Mesothelial cell of epicardium (in vitro differentiated cells): ENCODE measurements around the gene ABCA13. TPM values are rescaled to one million over a fixed set of nuclear protein-coding genes. Genes with fewer than 3 reads are reported as not detected.

Experiments
- DNase-seq, 2 experiments: peaks; one replicate each; pipeline ENCODE4 v3.0.0; 2021; ENCODE audit warnings: low spot score in 2 of 2; ENCODE audit not compliant: unreplicated experiment in 2 of 2
- H3K27ac Mint-ChIP-seq: 2 replicates; pipeline ENCODE4 v1.8.0; 2021; ENCODE audit warnings: mixed read lengths
- H3K27me3 Mint-ChIP-seq: 2 replicates; pipeline ENCODE4 v1.8.0; 2021; ENCODE audit warnings: low read depth, mixed read lengths
- H3K36me3 Mint-ChIP-seq: 2 replicates; pipeline ENCODE4 v1.8.0; 2021; ENCODE audit warnings: mixed read lengths
- H3K4me1 Mint-ChIP-seq: 2 replicates; pipeline ENCODE4 v1.8.0; 2021; ENCODE audit warnings: mixed read lengths
- H3K4me3 Mint-ChIP-seq: 2 replicates; pipeline ENCODE4 v1.8.0; 2021; ENCODE audit warnings: mild to moderate bottlenecking, moderate library complexity, mixed read lengths
- H3K9me3 Mint-ChIP-seq: 2 replicates; pipeline ENCODE4 v1.8.0; 2021; ENCODE audit warnings: mixed read lengths
- total RNA-seq: library from RNA; stranded (reverse); gene quantifications from 3 replicates; pipeline ENCODE4 v1.2.1, GENCODE V29; 2021
- TF ChIP-seq, protein P1 (sequence below): fragments of 200-600 bp; sonication (generic); IDR thresholded peaks from one replicate; pipeline ENCODE4 v1.5.0; 2021; ENCODE audit warnings: antibody characterized with exemption; ENCODE audit not compliant: unreplicated experiment

Gene ABCA13
- total RNA-seq, 1 donor from 2014 or later = 0.29 TPM

DNA sequence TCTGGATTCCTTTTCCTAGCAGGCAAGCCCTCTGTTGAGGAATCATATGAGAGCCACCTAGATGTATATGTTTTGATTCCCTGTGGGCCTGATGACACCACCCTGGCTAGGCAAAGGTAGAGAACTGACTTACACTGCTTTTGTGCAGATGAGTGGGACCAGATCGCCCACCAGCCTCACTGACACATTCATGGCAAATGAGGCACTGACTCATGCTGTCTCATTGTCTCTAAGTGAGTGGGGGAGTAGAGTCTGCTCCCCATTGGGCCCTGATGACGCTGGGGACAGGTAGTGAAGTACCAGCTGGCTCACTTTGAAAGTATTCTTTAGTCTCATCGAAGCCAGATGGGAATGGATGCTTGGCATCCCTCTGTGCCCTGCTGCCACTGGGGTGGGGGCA lies 326.3 kb downstream of the ABCA13 start:
- Mint-ChIP-seq H3K36me3 (no peaks in the 10 kb centered on the region), H3K4me3 (no peak overlapping the region), H3K27ac (no peak overlapping the region), H3K9me3 (peaks cover 6% of the 10 kb centered on the region), H3K4me1 (no peaks in the 10 kb centered on the region), H3K27me3 (peaks cover 19% of the 10 kb centered on the region)
- TF ChIP-seq, protein P1, sequence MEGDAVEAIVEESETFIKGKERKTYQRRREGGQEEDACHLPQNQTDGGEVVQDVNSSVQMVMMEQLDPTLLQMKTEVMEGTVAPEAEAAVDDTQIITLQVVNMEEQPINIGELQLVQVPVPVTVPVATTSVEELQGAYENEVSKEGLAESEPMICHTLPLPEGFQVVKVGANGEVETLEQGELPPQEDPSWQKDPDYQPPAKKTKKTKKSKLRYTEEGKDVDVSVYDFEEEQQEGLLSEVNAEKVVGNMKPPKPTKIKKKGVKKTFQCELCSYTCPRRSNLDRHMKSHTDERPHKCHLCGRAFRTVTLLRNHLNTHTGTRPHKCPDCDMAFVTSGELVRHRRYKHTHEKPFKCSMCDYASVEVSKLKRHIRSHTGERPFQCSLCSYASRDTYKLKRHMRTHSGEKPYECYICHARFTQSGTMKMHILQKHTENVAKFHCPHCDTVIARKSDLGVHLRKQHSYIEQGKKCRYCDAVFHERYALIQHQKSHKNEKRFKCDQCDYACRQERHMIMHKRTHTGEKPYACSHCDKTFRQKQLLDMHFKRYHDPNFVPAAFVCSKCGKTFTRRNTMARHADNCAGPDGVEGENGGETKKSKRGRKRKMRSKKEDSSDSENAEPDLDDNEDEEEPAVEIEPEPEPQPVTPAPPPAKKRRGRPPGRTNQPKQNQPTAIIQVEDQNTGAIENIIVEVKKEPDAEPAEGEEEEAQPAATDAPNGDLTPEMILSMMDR = no peak
- DNase-seq = no peak

DNA sequence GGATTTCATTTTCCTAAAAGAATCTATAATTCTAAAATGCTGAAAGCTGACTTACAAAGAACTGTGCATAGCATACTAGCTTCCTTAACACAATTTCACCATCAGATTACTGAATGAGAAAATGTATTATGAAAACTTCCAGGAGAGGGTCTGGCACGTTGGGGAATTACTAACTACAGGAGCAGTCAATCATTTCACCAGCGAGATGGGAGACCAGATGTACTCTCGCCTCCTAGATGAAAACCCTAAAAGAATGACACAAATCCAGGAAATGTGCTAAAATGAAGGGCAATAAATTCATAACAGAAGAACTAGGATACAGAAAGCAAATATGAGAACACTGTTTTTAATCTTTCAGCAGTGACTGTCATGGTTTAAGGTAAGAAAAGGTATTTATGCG lies 330.8 kb downstream of the ABCA13 start:
- H3K4me3 Mint-ChIP-seq = no peak overlapping the region
- peaks cover 3% of the 10 kb centered on the region for H3K27me3 Mint-ChIP-seq
- H3K9me3 Mint-ChIP-seq = no peaks in the 10 kb centered on the region
- H3K4me1 Mint-ChIP-seq = no peaks in the 10 kb centered on the region
- DNase-seq = no peak
- TF ChIP-seq, protein P1 = no peak
- H3K27ac Mint-ChIP-seq = no peak overlapping the region
- H3K36me3 Mint-ChIP-seq = no peaks in the 10 kb centered on the region

DNA sequence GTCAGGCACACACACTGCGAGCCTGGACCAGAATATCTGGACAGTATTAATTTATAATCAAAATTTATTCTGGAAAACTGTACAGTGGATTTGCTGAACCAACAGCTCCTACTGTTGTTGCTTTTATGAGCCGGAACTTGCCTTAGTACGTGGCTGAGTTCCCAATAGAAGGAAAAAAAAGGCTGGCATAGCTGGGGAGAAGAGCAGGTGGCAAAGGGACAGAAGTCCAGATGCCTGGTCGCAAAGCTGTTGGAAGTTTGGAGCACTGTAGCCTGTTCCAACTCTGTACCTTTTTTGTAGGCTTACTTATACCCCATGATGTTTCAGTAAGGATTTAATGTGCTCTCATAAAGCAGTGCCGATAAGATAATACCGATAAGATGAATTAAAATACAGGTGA lies 333.8 kb downstream of the ABCA13 start:
- no peaks in the 10 kb centered on the region for H3K4me1 Mint-ChIP-seq
- no peaks in the 10 kb centered on the region for H3K36me3 Mint-ChIP-seq
- no peaks in the 10 kb centered on the region for H3K9me3 Mint-ChIP-seq
- DNase-seq = no peak
- TF ChIP-seq, protein P1 = no peak
- H3K27me3 Mint-ChIP-seq = peaks cover 3% of the 10 kb centered on the region
- no peak overlapping the region for H3K4me3 Mint-ChIP-seq
- H3K27ac Mint-ChIP-seq = no peak overlapping the region

DNA sequence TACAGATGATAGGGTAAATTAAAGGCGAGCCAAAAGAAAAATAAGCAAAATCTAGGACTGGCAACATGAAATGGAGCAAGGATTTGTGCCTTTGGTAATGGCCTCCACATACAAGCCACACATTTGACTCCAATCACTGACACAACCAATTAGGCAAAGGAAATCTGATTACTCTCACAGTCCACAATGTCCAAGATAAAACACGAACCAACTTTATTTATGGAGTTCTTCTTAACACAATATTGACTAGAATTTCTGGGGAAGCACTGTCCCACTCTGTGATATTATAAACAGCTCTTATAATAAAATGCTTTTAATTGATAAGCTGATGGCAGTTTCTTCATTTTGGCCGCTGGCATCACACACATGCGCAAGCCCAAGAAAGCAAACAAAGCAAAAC lies 334.2 kb downstream of the ABCA13 start:
- TF ChIP-seq, protein P1 = no peak
- H3K27ac Mint-ChIP-seq = no peak overlapping the region
- H3K4me3 Mint-ChIP-seq = no peak overlapping the region
- no peaks in the 10 kb centered on the region for H3K4me1 Mint-ChIP-seq
- no peak for DNase-seq
- H3K9me3 Mint-ChIP-seq = no peaks in the 10 kb centered on the region
- H3K27me3 Mint-ChIP-seq = peaks cover 3% of the 10 kb centered on the region
- H3K36me3 Mint-ChIP-seq = no peaks in the 10 kb centered on the region

DNA sequence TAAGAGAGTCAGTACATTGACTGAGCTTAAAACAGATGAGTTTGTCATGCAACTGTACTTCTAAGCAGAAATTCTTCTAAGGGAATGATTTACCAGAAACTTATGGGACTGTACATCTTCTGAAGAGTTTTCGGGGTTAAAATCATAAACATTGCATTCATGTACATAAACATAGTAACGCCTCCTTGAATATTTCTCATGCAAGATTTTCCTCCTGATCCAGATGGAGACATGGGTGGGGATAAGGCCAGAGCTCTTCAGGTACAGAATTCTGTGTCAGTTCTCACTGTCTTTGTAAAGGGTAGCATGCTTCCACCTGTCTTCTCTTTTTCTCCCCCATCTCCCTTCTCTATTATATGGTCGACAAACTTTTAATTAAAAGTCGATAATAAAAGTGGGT lies 335.3 kb downstream of the ABCA13 start:
- H3K36me3 Mint-ChIP-seq = no peaks in the 10 kb centered on the region
- no peaks in the 10 kb centered on the region for H3K27me3 Mint-ChIP-seq
- no peak overlapping the region for H3K27ac Mint-ChIP-seq
- H3K4me1 Mint-ChIP-seq = peaks cover 9% of the 10 kb centered on the region
- no peak for DNase-seq
- TF ChIP-seq, protein P1 = no peak
- no peaks in the 10 kb centered on the region for H3K9me3 Mint-ChIP-seq
- H3K4me3 Mint-ChIP-seq = no peak overlapping the region

DNA sequence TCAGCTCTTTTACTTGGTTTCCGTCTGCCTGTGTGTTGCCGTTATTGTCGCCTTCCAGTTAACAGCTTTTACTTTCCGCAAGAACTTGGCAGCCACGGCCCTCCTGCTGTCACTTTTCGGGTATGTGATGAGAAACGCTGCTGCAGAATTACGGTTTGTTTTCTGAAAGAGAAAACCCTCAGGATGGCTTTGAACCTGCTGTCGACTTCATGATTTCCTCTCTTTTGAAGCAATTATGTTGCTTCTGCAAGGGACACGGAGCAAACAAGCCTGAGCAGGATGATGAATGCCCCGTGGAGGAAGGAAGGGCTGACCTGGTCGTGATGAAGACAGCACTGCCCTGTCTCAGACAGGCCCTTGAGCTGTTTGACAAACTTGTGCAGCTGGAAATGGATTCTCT lies 339.8 kb downstream of the ABCA13 start:
- H3K36me3 Mint-ChIP-seq = no peaks in the 10 kb centered on the region
- H3K27ac Mint-ChIP-seq = no peak overlapping the region
- no peak overlapping the region for H3K4me3 Mint-ChIP-seq
- H3K9me3 Mint-ChIP-seq = no peaks in the 10 kb centered on the region
- DNase-seq = no peak
- peaks cover 12% of the 10 kb centered on the region for H3K4me1 Mint-ChIP-seq
- TF ChIP-seq, protein P1 = no peak
- peaks cover 2% of the 10 kb centered on the region for H3K27me3 Mint-ChIP-seq
